Renal cortex interstitium (tissue), 11 donors: ENCODE results near the gene TRIM32. TPM values are rescaled to one million over a fixed set of nuclear protein-coding genes. Genes with fewer than 3 reads are reported as not detected.

Experiments used
- DNase-seq, 11 donors: peaks; one replicate each; pipeline ENCODE4 v3.0.0-alpha.2; 2013; ENCODE audit warnings: low read depth in 9 of 11, low spot score in 4 of 11; ENCODE audit errors: extremely low read depth in 1 of 11
- polyA plus RNA-seq, 3 donors: library from polyadenylated mRNA; unstranded; fragments of 120-200 nt; gene quantifications; one replicate each; pipeline ENCODE4 v1.2.1, GENCODE V29; 2013; ENCODE audit not compliant: insufficient read length in 3 of 3

Gene TRIM32
- polyA plus RNA-seq, 3 donors = 21.5 to 22.0 (median 21.7) TPM

DNA sequence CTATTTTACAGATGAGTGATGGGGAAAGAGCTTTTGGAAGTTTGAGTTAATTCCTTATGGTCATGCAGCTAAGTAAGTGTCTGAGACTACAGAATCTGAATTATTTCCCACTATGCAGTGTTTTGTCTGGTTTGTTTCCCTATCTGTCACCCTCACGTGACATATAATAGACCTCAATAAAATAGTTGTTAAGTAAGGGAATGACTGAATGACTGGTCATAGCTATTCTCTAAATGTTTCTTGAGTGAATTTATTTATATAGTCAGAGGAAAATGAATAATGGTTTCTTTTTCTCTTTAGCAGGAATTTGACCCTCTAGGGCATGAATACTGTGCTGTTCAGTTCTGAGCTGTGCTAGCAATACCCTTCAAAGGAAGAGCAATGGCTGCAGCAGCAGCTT lies 10.3 kb downstream of the TRIM32 start:
- DNase-seq = no peak

GRCh38 chr9:116697887-116698286 lies 10.8 kb downstream of the TRIM32 start:
- no peak for DNase-seq

DNA sequence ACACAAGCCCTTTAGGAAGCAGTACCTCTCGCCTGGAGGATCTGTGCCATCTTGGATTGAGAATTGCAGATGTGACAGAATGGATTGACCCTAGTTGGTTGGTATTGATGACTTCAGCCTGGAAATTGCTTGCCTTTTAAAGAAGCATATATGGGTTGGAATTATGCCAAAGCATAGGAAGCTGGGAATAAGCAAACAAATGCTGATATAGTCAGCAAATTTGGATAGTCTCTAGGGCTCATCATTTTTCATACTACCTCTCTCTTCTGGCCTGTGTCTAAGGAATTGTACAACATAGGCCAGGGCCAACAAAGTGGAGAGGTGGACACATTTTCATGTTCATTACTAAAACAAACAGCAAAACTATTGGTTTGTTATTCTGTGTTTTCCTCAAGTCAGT lies 13.2 kb downstream of the TRIM32 start:
- DNase-seq = no peak

DNA sequence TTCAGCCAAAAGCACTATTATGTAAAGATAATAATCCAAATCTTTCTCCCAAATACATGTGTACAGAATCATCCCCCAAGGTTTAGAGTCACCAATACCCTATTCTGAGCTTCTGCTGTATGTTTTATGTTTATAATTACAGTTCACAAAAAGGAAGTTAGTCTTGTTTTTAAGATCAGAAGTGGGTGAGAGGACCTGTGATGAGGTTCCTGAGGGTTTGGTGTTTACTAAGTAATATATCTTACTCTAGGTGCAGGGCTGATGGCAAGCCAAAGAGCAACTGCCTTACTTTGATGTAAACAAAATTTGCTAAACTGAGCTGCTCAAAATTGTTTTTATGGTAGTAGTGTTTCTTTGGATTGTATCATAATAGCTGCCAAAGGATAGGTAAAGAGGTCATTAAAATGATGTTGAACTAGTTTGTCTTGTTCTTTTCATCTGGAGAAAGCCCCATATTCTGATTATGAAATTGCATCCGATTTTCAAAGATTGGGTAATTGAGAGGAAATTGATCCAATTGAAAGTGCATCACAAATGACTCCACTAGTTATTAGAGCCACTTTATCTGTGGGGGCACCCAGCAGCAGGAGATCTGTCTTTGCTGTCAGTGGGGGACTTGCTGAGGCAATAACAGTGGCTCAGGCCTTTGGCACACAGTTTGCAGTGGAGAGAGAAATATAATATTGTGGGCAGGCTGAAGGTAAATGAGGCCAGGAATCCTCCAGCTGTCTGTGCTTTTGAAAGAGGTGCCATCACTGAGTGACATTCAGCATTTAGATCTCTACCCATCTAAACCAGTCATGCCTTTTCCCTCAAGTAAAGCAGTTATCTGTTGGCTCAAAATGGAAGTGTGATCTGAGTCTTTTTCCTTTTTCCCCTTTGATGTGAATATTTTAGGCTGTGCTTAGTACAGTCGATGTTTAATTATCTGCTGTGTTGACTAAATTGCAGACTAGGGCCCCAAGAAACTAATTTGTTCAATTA lies 14.1 kb downstream of the TRIM32 start:
- DNase-seq = no peak

DNA sequence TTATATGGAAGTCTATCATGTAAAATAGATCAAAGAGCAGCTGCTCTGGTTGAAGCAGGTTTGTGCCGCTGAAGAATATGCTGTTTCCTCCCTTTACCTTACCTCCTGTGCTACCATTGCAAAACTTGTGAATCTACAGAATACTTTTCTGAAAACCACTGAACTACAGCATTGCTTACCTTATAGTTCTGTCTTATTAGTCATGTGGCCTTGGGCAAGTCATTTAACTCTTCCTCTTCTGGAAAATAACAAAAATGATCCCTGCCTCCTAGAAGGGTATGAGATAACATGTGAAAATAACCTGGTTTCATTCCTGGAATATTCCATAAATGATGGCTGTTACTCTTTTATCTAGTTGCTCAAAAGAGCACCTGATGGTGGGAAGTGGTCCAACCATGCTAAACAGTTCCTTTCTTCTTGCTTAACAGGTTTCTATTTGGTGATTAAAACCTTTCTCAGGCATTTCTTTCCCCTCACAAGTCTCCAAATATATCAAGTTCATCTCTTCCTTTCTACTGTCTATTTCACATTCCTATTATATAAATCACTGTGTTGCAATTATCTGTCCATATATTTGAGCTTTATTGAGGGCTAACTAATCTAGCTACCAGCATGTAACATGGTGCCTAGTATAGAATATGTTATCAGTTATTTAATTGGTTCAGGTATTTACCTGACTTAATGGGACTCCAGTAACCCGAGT lies 15.0 kb downstream of the TRIM32 start:
- DNase-seq = no peak

GRCh38 chr9:116703634-116704033 lies 16.5 kb downstream of the TRIM32 start:
- no peak for DNase-seq

GRCh38 chr9:116704470-116704869 lies 17.4 kb downstream of the TRIM32 start:
- DNase-seq = no peak

DNA sequence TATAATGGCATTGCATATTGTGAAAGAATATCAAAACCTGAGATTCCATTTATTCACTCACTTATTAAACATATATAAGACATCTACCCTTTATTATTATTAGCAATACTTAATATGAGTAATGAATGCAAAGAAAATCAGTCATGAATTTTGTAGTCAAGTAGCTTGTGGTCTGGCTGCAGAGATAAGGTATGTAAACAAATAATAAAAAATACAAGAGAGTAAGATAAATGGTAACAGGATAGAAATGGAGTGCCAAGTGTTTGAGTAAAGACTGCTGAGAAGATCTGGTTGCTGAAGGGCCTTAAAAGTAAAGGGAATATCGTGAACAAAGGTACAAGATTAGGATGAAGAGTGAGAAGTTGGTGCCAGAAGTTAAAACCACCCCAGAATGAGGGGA lies 18.4 kb downstream of the TRIM32 start:
- no peak for DNase-seq

GRCh38 chr9:116706310-116707290 lies 19.5 kb downstream of the TRIM32 start:
- DNase-seq = no peak

GRCh38 chr9:116712781-116713180 lies 25.7 kb downstream of the TRIM32 start:
- no peak for DNase-seq

GRCh38 chr9:116713271-116713670 lies 26.2 kb downstream of the TRIM32 start:
- no peak for DNase-seq

DNA sequence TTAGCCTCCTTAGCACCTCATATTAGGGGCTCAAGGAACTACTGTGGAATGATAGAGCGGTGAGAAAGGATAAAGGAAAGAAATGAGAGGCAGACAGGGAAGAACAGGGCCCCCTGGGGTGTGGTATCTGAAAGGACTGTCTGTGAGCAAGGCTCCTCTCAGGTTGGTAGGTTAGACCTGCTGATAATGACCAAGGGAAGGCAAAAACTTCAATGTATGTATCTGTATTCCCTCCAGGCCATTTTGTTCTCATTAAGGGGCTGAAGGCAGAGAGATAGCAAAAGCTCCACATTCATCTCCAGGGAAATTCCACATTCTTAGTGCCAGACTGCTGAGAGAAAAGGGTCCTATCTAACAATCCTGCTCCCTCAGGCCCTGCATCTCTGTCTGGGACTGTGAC lies 28.6 kb downstream of the TRIM32 start:
- DNase-seq = no peak

DNA sequence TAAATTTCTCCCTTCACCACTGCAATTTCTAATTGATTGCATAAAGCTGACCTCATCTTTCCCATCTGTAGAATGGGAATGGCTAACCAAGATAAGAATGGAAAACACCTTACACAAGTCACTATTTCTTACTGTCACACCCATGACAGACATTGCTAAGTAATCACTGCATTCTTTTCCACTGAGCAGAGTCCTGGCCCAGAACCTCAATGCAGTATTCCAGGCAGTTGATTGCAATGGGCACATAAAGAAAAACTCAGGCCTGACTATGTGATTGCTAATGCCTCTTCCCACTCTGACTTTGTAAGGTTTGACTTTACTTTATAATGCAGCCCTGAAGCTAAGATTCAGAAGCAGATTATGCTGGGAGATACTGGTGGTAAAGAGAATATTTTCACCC lies 29.3 kb downstream of the TRIM32 start:
- DNase-seq = no peak

DNA sequence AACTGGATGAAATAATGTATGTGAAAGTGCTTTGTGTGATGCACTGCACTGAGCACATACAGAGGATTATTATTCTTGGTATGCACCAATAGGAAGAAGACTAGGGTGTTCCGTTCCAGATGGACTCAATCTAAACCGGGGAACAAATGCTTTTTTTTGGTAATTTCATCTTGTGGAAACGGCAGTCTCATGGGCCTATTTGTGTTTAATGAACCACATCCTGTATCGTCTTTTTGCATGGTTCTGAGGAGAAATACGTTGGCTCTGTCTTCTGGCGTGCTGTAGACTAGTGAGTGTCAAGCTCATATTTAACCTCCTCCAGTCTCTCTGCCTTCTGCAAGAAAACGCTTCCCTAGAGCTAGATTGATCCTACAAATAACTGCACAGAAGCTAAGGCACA lies 30.0 kb downstream of the TRIM32 start:
- peak in 9 of 11 donors; percentile 12 to 53 (median 22) for DNase-seq

DNA sequence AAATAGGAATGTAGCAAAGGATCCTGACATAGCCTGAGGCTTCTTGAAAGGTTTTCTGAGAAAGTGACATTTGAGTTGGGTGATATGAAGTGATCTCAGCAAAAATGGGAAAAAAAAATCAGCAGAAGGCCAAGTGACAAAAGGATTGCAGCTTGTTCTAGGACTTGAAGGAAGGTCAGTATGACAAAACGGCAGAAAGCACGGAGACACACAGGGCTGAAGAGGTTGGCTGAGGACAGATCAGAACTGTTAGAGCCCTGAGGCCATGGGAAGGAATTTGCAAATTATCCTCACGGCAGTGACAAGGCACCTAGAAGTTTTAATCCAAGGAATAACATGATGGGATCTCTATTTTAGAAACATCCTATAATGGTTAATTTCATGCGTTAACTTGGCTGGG lies 31.0 kb downstream of the TRIM32 start:
- DNase-seq = no peak

DNA sequence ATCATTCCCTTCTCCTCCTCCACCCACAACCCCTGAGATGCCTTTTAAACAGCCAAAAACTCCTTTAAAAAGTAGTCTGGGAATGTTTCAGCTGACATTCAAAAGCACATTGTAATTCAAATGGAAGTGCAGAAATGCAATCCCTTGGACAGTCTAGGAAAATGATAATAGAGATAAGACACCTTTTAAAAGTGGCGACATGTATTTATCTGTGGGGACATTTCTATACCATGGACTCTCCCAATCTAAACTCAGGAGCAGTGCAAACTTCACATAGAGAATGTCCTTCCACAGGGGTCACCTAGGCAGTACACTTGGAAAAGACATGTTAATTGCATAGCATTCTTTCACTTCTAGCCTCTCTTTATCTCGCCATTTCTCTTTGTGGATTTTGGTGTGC lies 33.0 kb downstream of the TRIM32 start:
- DNase-seq = no peak

DNA sequence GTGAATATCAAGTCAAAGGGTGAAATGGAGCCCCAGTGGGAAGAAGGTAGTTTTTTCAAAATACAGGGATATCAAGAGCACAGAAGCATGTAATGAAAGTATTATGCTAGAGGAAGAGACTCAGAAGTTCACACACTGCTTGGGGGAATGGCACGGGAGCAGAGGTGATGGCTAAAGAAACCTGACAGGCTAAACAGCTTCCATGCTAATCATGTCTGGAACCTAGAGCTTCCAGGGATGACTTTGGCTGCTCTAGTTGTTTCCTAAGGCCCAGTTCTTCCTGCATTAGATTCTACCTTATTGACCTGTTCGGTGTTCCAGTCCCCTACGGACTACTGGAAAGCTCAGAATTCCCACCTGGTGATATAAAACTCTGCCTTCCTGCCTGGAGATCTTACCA lies 34.3 kb downstream of the TRIM32 start:
- no peak for DNase-seq

- no peak for DNase-seq
Measured at GRCh38 chr9:116721944-116722343, 34.8 kb downstream of the TRIM32 start.

DNA sequence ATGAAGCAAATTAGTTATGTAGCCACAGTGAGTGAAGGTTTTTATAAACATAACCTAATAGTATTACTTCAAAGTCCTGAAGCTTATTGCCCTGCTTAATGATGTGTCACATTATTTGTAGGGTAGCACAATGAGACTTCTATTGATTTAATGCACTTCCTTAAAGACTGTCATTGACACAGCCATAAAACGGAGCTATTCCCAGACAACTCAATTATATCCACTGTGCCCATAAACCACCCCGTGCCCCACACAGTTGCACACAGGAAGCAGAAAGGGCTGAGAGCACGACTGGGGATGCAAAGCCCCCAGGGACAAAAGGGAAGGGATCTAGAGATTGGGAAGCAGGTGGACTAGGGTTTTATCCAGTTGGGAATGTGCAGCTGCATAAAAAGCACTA lies 37.0 kb downstream of the TRIM32 start:
- no peak for DNase-seq
